GM12878 (cell line): ENCODE data around the gene SOX5. TPM values are rescaled to one million over a fixed set of nuclear protein-coding genes. Genes with fewer than 3 reads are reported as not detected.

Experiments used
- ATAC-seq: fragments of 200-7000 bp; cut with Tn5 transposase; 3 replicates; pipeline ENCODE4 v1.9.1; 2020; ENCODE audit warnings: mild to moderate bottlenecking, moderate library complexity
- BruUV-seq: library from RNA; stranded (reverse); fragments of 400-500 nt; replicated peaks from 2 replicates; lab custom pipeline; 2021; lab: Mats Ljungman, UMichigan
- CTCF ChIA-PET: fragments of 300-600 bp; sonication (Branson Sonifier 250); formaldehyde crosslinking; extraction: SDS; loops from one replicate; lab custom pipeline; 2021; ENCODE audit warnings: inconsistent platforms; lab: Yijun Ruan, JAX
- POLR2A ChIA-PET: fragments of 350-600 bp; formaldehyde crosslinking; extraction: SDS; loops from one replicate; lab custom pipeline; 2021; ENCODE audit warnings: inconsistent platforms; lab: Charles Lee
- RAD21 ChIA-PET: fragments of 300-600 bp; sonication (Branson Sonifier 250); formaldehyde crosslinking; loops from one replicate; lab custom pipeline; 2023; ENCODE audit warnings: antibody characterized with exemption; ENCODE audit not compliant: unreplicated experiment; lab: Charles Lee
- SMC1A ChIA-PET: fragments of 300-600 bp; sonication (Branson Sonifier 250); formaldehyde crosslinking; loops from one replicate; lab custom pipeline; 2023; ENCODE audit not compliant: unreplicated experiment, uncharacterized antibody; lab: Charles Lee
- DNase-seq: peaks from one replicate; pipeline ENCODE4 v3.0.0-alpha.2; 2011; ENCODE audit warnings: low read depth, low spot score
- FAIRE-seq: peaks from 3 replicates; lab custom pipeline; 2011; peaks lifted over from hg19 to GRCh38; lab: Jason Lieb, UNC
- H2AFZ ChIP-seq: 2 replicates; pipeline ENCODE4 v1.6.0; 2011; ENCODE audit warnings: low read depth, low read length, control low read depth; ENCODE audit not compliant: control insufficient read depth
- H3K27ac ChIP-seq: 2 replicates; pipeline ENCODE4 v1.5.1; 2011; ENCODE audit warnings: control low read depth; ENCODE audit not compliant: control insufficient read depth, insufficient read depth
- H3K27me3 ChIP-seq, 2 experiments: replicated peaks in 1 of 2; 2 replicates each; pipeline versions ENCODE4 v1.6.0 to v1.6.1; 2011; ENCODE audit warnings: low read length in 1 of 2; ENCODE audit not compliant: control insufficient read depth in 2 of 2, insufficient read depth in 2 of 2
- H3K36me3 ChIP-seq, 2 experiments: 2 replicates each; pipeline ENCODE4 v1.5.1; 2011; ENCODE audit warnings: low read length in 1 of 2; ENCODE audit not compliant: control insufficient read depth in 2 of 2, insufficient read depth in 2 of 2
- H3K4me1 ChIP-seq: 2 replicates; pipeline ENCODE4 v1.6.1; 2011; ENCODE audit warnings: mild to moderate bottlenecking, low read length, moderate library complexity, mixed read lengths; ENCODE audit not compliant: control insufficient read depth, insufficient read depth
- H3K4me2 ChIP-seq: 2 replicates; pipeline ENCODE4 v1.6.0; 2011; ENCODE audit warnings: control low read depth; ENCODE audit not compliant: control insufficient read depth, insufficient read depth
- H3K4me3 ChIP-seq: fragments of 200-600 bp; sonication (generic); 2 replicates; pipeline ENCODE4 v1.5.1; 2016
- H3K79me2 ChIP-seq: 2 replicates; pipeline ENCODE4 v1.6.0; 2011; ENCODE audit warnings: low read length; ENCODE audit not compliant: control insufficient read depth, insufficient read depth
- H3K9ac ChIP-seq: 2 replicates; pipeline ENCODE4 v1.8.0; 2011; ENCODE audit warnings: low read length, control low read depth, mixed read lengths; ENCODE audit not compliant: control insufficient read depth, insufficient read depth
- H3K9me3 ChIP-seq: replicated peaks from 3 replicates; pipeline ENCODE4 v1.5.1; 2011; ENCODE audit warnings: mild to moderate bottlenecking, low read length; ENCODE audit not compliant: control insufficient read depth, insufficient read depth
- H4K20me1 ChIP-seq: 2 replicates; pipeline ENCODE4 v1.6.0; 2011; ENCODE audit not compliant: control insufficient read depth, insufficient read depth
- CBX3 ChIP-seq: fragments of 200-600 bp; sonication (generic); IDR thresholded peaks from 2 replicates; pipeline ENCODE4 v1.6.1; 2016; ENCODE audit warnings: low read depth, borderline replicate concordance
- EED ChIP-seq: sonication (generic); IDR thresholded peaks from 2 replicates; pipeline ENCODE4 v1.6.1; 2016; ENCODE audit warnings: antibody characterized with exemption, low read depth
- RBBP5 ChIP-seq: fragments of 200-600 bp; sonication (generic); conservative IDR thresholded peaks from 2 replicates; pipeline ENCODE4 v1.6.1; 2016
- SMAD1 ChIP-seq: fragments of 450-650 bp; IDR thresholded peaks from 2 replicates; pipeline ENCODE4 v1.6.1; 2018; ENCODE audit warnings: mild to moderate bottlenecking, low read depth; ENCODE audit not compliant: partially characterized antibody
- SREBF2 ChIP-seq: IDR thresholded peaks from 2 replicates; pipeline ENCODE4 v1.6.1; 2012; ENCODE audit warnings: mild to moderate bottlenecking, low read length
- ZZZ3 ChIP-seq: IDR thresholded peaks from 2 replicates; pipeline ENCODE4 v1.6.1; 2011; ENCODE audit warnings: low read depth; ENCODE audit not compliant: control insufficient read depth, insufficient read length
- WGBS: methylation state at CpG from one replicate; pipeline ENCODE4 v1.1.6; 2016; ENCODE audit warnings: low lambda C conversion rate; ENCODE audit not compliant: insufficient replicate concordance, insufficient coverage; ENCODE audit errors: missing lambda C conversion rate; 5-methylcytosine and 5-hydroxymethylcytosine counted together
- in situ Hi-C: fragments of 300-500 bp; cut with MboI; formaldehyde crosslinking; loops from 9 replicates; pipeline ENCODE4 v1.14.3; 2018; ENCODE audit warnings: mixed read lengths
- intact Hi-C: fragments of 100-400 bp; cut with micrococcal nuclease; formaldehyde crosslinking; loops from one replicate; pipeline ENCODE4 v1.14.2; 2022; ENCODE audit not compliant: unreplicated experiment
- polyA plus RNA-seq, 11 experiments: library from polyadenylated mRNA; depleted of rRNA in 4 of 11; unstranded in 6 of 11; stranded (reverse) in 5 of 11; fragments of >200 nt; fragmentation: Nextera tagmentation in 4 of 11; fragmentation: Illumina TruSeq in 1 of 11; extraction: Ambion mirVana in 4 of 11; extraction: Trizol in 1 of 11; gene quantifications; 1 replicate in 1 of 11; 2 replicates in 10 of 11; pipeline versions ENCODE4 v1.2.1 to v1.2.3, GENCODE V29; 2011 to 2016; ENCODE audit warnings: inconsistent platforms in 2 of 11, missing spikeins in 2 of 11, low read depth in 1 of 11
- total RNA-seq, 4 experiments: library from RNA; depleted of rRNA in 3 of 4; stranded (reverse); fragments of >200 nt in 3 of 4; fragmentation: Illumina TruSeq in 1 of 4; extraction: Trizol in 1 of 4; gene quantifications; 2 replicates each; pipeline versions ENCODE4 v1.2.1 to v1.2.3, GENCODE V29; 2013 to 2021
- TF ChIP-seq, protein P1 (sequence below): fragments of 450-650 bp; IDR thresholded peaks from 2 replicates; pipeline ENCODE4 v1.6.1; 2016; ENCODE audit warnings: mild to moderate bottlenecking
- TF ChIP-seq, protein P2 (sequence below): IDR thresholded peaks from 2 replicates; pipeline ENCODE4 v1.6.1; 2011; ENCODE audit warnings: low read depth, mild to moderate bottlenecking, low read length, moderate library complexity, borderline replicate concordance; ENCODE audit errors: extremely low read depth
- TF ChIP-seq, protein P3 (sequence below): fragments of 450-650 bp; IDR thresholded peaks from 2 replicates; pipeline ENCODE4 v1.6.1; 2018; ENCODE audit warnings: borderline replicate concordance, mild to moderate bottlenecking; ENCODE audit not compliant: partially characterized antibody

SOX5 gene
- total and polyA plus RNA-seq, 10 of the 15 experiments (the other 5 are each of a cell fraction or from before 2014, with no cell fraction given): 0.08 to 1.0 (median 0.24) TPM

DNA sequence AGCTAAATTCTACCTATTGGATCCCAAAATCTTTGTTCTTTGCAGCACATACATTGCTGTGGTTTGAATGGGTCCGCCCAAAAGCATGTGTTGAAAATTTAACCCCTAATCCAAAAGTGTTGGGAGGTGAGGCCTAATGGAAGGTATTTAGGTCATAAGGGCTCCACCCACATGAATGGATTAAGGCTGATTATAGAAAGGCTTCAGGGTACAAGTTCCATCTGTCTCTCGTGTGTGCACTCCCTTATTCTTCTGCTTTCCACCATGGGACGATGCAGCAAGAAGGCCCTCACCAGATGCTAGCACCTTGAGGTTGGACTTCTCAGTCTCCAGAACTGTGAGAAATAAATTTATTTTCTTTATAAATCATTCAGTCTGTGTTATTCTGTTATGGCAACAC is 190.9 kb downstream of the SOX5 start:
- no peaks in the 10 kb centered on the region for H4K20me1 ChIP-seq
- H3K9me3 ChIP-seq: no peaks in the 10 kb centered on the region
- ChIA-PET SMC1A (no interaction called here), RAD21 (no interaction called here), POLR2A (no interaction called here), CTCF (no interaction called here)
- no peak for DNase-seq
- no peak overlapping the region for H3K4me2 ChIP-seq
- no peaks in the 10 kb centered on the region for H3K36me3 ChIP-seq
- no peak for ATAC-seq
- BruUV-seq: no TSS peak
- H3K4me3 ChIP-seq: no peak overlapping the region
- no peak for TF ChIP-seq RBBP5
- TF ChIP-seq ZZZ3: no peak
- no peak for TF ChIP-seq EED
- TF ChIP-seq SREBF2: no peak
- no peak for TF ChIP-seq SMAD1
- TF ChIP-seq, protein P1, sequence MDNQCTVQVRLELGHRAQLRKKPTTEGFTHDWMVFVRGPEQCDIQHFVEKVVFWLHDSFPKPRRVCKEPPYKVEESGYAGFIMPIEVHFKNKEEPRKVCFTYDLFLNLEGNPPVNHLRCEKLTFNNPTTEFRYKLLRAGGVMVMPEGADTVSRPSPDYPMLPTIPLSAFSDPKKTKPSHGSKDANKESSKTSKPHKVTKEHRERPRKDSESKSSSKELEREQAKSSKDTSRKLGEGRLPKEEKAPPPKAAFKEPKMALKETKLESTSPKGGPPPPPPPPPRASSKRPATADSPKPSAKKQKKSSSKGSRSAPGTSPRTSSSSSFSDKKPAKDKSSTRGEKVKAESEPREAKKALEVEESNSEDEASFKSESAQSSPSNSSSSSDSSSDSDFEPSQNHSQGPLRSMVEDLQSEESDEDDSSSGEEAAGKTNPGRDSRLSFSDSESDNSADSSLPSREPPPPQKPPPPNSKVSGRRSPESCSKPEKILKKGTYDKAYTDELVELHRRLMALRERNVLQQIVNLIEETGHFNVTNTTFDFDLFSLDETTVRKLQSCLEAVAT: no peak
- TF ChIP-seq CBX3: no peak
- TF ChIP-seq, protein P2, sequence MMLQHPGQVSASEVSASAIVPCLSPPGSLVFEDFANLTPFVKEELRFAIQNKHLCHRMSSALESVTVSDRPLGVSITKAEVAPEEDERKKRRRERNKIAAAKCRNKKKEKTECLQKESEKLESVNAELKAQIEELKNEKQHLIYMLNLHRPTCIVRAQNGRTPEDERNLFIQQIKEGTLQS: no peak
- TF ChIP-seq, protein P3, sequence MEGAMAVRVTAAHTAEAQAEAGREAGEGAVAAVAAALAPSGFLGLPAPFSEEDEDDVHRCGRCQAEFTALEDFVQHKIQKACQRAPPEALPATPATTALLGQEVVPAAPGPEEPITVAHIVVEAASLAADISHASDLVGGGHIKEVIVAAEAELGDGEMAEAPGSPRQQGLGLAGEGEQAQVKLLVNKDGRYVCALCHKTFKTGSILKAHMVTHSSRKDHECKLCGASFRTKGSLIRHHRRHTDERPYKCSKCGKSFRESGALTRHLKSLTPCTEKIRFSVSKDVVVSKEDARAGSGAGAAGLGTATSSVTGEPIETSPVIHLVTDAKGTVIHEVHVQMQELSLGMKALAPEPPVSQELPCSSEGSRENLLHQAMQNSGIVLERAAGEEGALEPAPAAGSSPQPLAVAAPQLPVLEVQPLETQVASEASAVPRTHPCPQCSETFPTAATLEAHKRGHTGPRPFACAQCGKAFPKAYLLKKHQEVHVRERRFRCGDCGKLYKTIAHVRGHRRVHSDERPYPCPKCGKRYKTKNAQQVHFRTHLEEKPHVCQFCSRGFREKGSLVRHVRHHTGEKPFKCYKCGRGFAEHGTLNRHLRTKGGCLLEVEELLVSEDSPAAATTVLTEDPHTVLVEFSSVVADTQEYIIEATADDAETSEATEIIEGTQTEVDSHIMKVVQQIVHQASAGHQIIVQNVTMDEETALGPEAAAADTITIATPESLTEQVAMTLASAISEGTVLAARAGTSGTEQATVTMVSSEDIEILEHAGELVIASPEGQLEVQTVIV: no peak
- H3K4me1 ChIP-seq: no peaks in the 10 kb centered on the region
- H3K27me3 ChIP-seq: no peaks in the 10 kb centered on the region
- no peak overlapping the region for H3K27ac ChIP-seq
- H2AFZ ChIP-seq: no peak overlapping the region
- 23% methylated on average over 3 of the region's 3 CpGs for whole genome bisulfite sequencing
- FAIRE-seq: no peak
- in situ Hi-C loops: no loop called here
- intact Hi-C loops: no loop called here
- H3K79me2 ChIP-seq: no peaks in the 10 kb centered on the region
- no peak overlapping the region for H3K9ac ChIP-seq
